OCI-LY3 (cell line): Measurements from ENCODE around the gene GNG12.

ENCODE experiments used
- H2AFZ ChIP-seq: fragments of 200-600, 300-600 bp; shearing (Covaris generic); 2 replicates; pipeline ENCODE4 v1.6.0; 2014; ENCODE audit warnings: antibody characterized with exemption, low read depth, low read length
- H3K27ac ChIP-seq: fragments of 200-600, 300-600 bp; sonication (generic); 2 replicates; pipeline ENCODE4 v1.5.1; 2014; ENCODE audit warnings: mild to moderate bottlenecking, low read length, moderate library complexity, mixed read lengths
- H3K27me3 ChIP-seq: fragments of 200-600, 300-600 bp; sonication (generic); 2 replicates; pipeline ENCODE4 v1.6.1; 2014; ENCODE audit warnings: low read depth, low read length, mixed read lengths
- H3K36me3 ChIP-seq: fragments of 200-600, 300-600 bp; sonication (generic); replicated peaks from 2 replicates; pipeline ENCODE3; 2014; ENCODE audit warnings: low read depth, low read length, mixed read lengths
- H3K4me1 ChIP-seq: fragments of 300-600, 200-600 bp; sonication (generic); 2 replicates; pipeline ENCODE4 v1.6.1; 2014; ENCODE audit warnings: low read length, mixed read lengths
- H3K4me2 ChIP-seq: fragments of 200-600, 300-600 bp; sonication (generic); 2 replicates; pipeline ENCODE4 v1.6.1; 2014; ENCODE audit warnings: low read length, mixed read lengths
- H3K4me3 ChIP-seq: fragments of 300-600, 200-600 bp; sonication (generic); 2 replicates; pipeline ENCODE4 v1.5.1; 2014; ENCODE audit warnings: antibody characterized with exemption, mild to moderate bottlenecking, low read length, moderate library complexity
- H3K79me2 ChIP-seq: fragments of 300-600, 200-600 bp; shearing (Covaris generic); 2 replicates; pipeline ENCODE4 v1.6.1; 2014; ENCODE audit warnings: mild to moderate bottlenecking, low read length, mixed read lengths
- H3K9ac ChIP-seq: fragments of 300-600, 200-600 bp; shearing (Covaris generic); 2 replicates; pipeline ENCODE4 v1.6.0; 2014; ENCODE audit warnings: mild to moderate bottlenecking, low read length, moderate library complexity
- H3K9me3 ChIP-seq: fragments of 200-600, 300-600 bp; shearing (Covaris generic); 2 replicates; pipeline ENCODE4 v1.6.1; 2014; ENCODE audit warnings: low read length, mixed read lengths; ENCODE audit not compliant: insufficient read depth
- H4K20me1 ChIP-seq: fragments of 200-600, 300-600 bp; sonication (generic); 2 replicates; pipeline ENCODE4 v1.6.1; 2016; ENCODE audit warnings: low read length, mixed read lengths; ENCODE audit not compliant: insufficient read depth
- CTCF ChIP-seq: fragments of 200-600, 300-600 bp; sonication (generic); IDR thresholded peaks from 2 replicates; pipeline ENCODE4 v1.5.1; 2014; ENCODE audit warnings: antibody characterized with exemption, low read length, low read depth
- EZH2phosphoT487 ChIP-seq: fragments of 200-600 bp; shearing (Covaris generic); IDR thresholded peaks from 2 replicates; pipeline ENCODE4 v1.6.1; 2018; ENCODE audit warnings: antibody characterized with exemption, mixed run types, low read depth

Gene GNG12

GRCh38 chr1:67773462-67773861 lies 59.8 kb downstream of the GNG12 start:
- Histone ChIP-seq H3K9ac (no peak overlapping the region), H3K79me2 (no peaks in the 10 kb centered on the region), H3K36me3 (no peaks in the 10 kb centered on the region), H3K4me2 (no peak overlapping the region), H3K4me1 (no peaks in the 10 kb centered on the region), H3K9me3 (no peaks in the 10 kb centered on the region), H2AFZ (no peak overlapping the region), H3K4me3 (no peak overlapping the region), H3K27ac (no peak overlapping the region), H4K20me1 (no peaks in the 10 kb centered on the region), H3K27me3 (no peaks in the 10 kb centered on the region; the same call in 1 of the 2 replicates)
- no peak for TF ChIP-seq CTCF
- no peak for TF ChIP-seq EZH2phosphoT487

GRCh38 chr1:67771749-67772148 lies 61.5 kb downstream of the GNG12 start:
- H3K9me3 ChIP-seq = no peaks in the 10 kb centered on the region
- H3K27ac ChIP-seq = no peak overlapping the region
- no peak overlapping the region for H2AFZ ChIP-seq
- no peaks in the 10 kb centered on the region for H4K20me1 ChIP-seq
- no peaks in the 10 kb centered on the region; the same call in 1 of the 2 replicates for H3K27me3 ChIP-seq
- no peak overlapping the region for H3K9ac ChIP-seq
- no peak overlapping the region for H3K4me2 ChIP-seq
- H3K4me1 ChIP-seq = no peaks in the 10 kb centered on the region
- H3K4me3 ChIP-seq = no peak overlapping the region
- no peaks in the 10 kb centered on the region for H3K36me3 ChIP-seq
- no peaks in the 10 kb centered on the region for H3K79me2 ChIP-seq
- TF ChIP-seq CTCF = no peak
- no peak for TF ChIP-seq EZH2phosphoT487

DNA sequence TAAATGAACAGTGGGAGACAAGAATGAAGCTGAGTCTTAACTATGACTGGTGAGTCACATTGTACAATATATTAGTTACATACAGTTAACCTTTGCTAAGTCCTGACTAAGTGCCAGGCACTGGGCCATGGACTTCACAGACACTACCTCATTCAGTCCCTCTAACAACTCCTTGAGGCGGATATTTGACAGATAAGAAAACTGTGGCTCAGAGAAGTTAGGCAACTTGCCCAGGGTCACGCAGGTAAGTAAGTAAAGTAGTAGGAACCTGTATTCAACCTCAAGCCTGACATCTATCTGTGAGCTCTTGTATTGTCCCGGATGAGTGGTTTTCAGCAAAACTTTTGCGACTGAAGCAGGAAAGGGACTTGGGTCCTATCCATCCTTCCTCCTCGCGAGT lies 62.1 kb downstream of the GNG12 start:
- H3K9me3 ChIP-seq = no peaks in the 10 kb centered on the region
- H3K27me3 ChIP-seq = no peaks in the 10 kb centered on the region; the same call in 1 of the 2 replicates
- H3K27ac ChIP-seq = no peak overlapping the region
- no peaks in the 10 kb centered on the region for H3K79me2 ChIP-seq
- no peak overlapping the region for H3K4me3 ChIP-seq
- TF ChIP-seq CTCF = no peak
- H3K9ac ChIP-seq = no peak overlapping the region
- H3K4me1 ChIP-seq = no peaks in the 10 kb centered on the region
- H4K20me1 ChIP-seq = no peaks in the 10 kb centered on the region
- no peak overlapping the region for H2AFZ ChIP-seq
- no peaks in the 10 kb centered on the region for H3K36me3 ChIP-seq
- H3K4me2 ChIP-seq = no peak overlapping the region

- H3K27me3 ChIP-seq = no peaks in the 10 kb centered on the region; the same call in 1 of the 2 replicates
- H3K4me3 ChIP-seq = no peak overlapping the region
- TF ChIP-seq CTCF (no peak), EZH2phosphoT487 (no peak)
- H3K9ac ChIP-seq = no peak overlapping the region
- no peak overlapping the region for H3K27ac ChIP-seq
- H3K79me2 ChIP-seq = no peaks in the 10 kb centered on the region
- no peaks in the 10 kb centered on the region for H3K36me3 ChIP-seq
- no peaks in the 10 kb centered on the region for H4K20me1 ChIP-seq
- no peaks in the 10 kb centered on the region for H3K9me3 ChIP-seq
- no peak overlapping the region for H3K4me2 ChIP-seq
- no peaks in the 10 kb centered on the region for H3K4me1 ChIP-seq
- no peak overlapping the region for H2AFZ ChIP-seq
Measured at GRCh38 chr1:67769633-67770256, 63.5 kb downstream of the GNG12 start.
